GM13977 (cell line): Measurements from ENCODE around the gene SPACA9.

Source experiments
- DNase-seq: peaks from one replicate; pipeline ENCODE4 v3.0.0; 2012; ENCODE audit warnings: low spot score
- in situ Hi-C: fragments of 300-500 bp; cut with MboI; formaldehyde crosslinking; loops from one replicate; pipeline ENCODE4 v1.12.0; 2022; ENCODE audit warnings: low sequenced_read_pairs, low pct_unique_long_range_greater_than_20kb, mixed read lengths, inconsistent platforms; ENCODE audit not compliant: unreplicated experiment
- TF ChIP-seq, protein P1 (sequence below): IDR thresholded peaks from 2 replicates; pipeline ENCODE4 v1.5.1; 2012; ENCODE audit warnings: mild to moderate bottlenecking, control low read depth; ENCODE audit not compliant: insufficient read depth; ENCODE audit errors: extremely low read depth, missing control alignments

SPACA9 gene

DNA sequence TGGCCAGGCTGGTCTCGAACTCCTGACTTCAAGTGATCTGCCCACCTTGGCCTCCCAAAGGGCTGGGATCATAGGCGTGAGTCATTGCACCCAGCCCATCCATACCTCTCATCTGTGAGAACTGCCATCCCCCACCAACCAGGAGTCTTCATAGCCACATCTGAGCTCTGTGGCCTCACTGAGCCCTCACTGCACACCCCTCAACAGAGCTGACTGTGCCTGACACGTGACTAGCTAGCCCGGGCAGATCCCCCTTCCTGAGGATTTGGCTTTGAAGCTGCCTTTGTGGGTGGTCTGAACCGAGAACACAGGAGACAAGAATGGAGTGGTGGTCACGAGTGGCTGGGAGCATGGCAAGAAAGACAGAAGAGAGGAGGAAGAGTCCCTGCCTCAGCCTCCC lies 16.2 kb upstream of the SPACA9 start:
- in situ Hi-C loops = no loop called here
- TF ChIP-seq, protein P1, sequence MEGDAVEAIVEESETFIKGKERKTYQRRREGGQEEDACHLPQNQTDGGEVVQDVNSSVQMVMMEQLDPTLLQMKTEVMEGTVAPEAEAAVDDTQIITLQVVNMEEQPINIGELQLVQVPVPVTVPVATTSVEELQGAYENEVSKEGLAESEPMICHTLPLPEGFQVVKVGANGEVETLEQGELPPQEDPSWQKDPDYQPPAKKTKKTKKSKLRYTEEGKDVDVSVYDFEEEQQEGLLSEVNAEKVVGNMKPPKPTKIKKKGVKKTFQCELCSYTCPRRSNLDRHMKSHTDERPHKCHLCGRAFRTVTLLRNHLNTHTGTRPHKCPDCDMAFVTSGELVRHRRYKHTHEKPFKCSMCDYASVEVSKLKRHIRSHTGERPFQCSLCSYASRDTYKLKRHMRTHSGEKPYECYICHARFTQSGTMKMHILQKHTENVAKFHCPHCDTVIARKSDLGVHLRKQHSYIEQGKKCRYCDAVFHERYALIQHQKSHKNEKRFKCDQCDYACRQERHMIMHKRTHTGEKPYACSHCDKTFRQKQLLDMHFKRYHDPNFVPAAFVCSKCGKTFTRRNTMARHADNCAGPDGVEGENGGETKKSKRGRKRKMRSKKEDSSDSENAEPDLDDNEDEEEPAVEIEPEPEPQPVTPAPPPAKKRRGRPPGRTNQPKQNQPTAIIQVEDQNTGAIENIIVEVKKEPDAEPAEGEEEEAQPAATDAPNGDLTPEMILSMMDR = no peak
- no peak for DNase-seq

DNA sequence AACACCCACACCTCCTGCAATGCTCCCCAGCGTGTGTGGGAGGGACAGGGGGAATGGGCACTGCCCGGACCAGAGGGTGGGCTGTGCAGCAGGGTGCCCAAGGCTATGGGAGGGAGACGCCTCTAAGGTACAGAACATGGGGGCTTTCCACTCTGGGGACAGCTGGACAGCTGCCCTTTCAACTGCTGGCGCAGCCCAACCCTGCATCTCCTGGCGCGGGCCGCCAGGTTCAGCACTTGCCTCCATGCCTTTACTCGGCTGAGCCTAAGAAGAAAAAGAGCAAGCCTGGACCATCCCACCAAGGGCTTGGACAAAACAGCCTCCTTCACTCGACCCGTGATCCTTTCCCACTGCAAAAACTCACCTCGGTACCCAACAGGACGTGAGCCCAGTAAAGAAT lies 15.6 kb upstream of the SPACA9 start:
- TF ChIP-seq, protein P1 = no peak
- no peak for DNase-seq
- in situ Hi-C loops = no loop called here

DNA sequence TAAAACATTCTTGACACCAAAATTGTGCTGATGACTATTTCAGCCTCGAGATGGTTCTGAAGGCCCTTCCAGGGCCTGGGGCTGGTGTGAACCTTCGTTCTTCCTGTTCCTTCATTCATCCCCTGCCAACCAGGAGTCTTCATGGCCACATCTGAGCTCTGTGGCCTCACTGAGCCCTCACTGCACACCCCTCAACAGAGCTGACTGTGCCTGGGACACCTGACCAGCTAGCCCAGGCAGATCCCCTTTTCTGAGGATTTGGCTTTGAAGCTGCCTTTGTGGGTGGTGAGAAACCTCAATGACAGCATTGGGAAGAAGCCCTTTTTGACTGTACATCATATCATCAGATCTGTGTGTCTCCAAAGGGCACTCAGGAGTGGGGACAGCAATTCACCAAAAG lies 14.4 kb upstream of the SPACA9 start:
- TF ChIP-seq, protein P1 = no peak
- no peak for DNase-seq
- in situ Hi-C loops = no loop called here

GRCh38 chr9:132864691-132865090 lies 14.0 kb upstream of the SPACA9 start:
- TF ChIP-seq, protein P1 = no peak
- DNase-seq = no peak
- in situ Hi-C loops = no loop called here

DNA sequence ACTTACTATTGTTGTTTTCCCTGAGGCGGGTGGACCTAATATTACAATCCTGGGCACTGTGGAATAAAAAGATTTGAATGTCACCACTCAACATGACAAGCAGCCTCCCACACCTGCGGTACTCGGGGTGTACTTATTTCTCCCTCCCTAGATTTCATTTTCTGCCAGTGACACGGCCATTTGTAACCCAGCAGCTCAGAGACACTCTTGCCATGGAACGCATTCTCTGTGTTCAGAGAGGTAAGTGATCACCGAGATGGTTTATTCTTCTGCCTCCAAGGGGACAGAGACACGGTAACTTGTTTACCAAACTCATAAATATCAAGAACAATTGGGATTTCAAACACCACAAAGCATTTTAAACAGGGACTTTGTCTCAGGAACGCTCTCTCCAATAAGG lies 11.8 kb upstream of the SPACA9 start:
- TF ChIP-seq, protein P1 = no peak
- DNase-seq = no peak
- in situ Hi-C loops = no loop called here

DNA sequence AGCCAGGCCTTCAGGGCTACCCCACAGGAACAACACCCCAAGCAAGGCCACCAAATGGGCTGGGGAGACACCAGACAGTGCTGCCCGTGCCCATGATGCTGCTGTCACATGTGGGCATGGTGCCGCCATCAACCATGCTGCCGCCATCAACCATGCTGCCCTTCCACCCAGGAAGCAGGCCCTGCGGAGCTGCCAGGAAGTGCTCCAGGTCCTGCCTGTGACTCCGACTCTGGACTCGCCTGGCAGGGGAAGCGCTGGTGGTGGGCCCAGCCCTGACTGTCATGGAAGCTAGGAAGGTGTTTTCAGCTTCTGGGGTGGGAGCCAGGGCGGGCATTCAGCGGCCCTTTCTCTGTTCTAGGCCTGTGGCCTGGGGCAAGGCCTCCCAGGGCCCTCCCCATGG lies 9.4 kb upstream of the SPACA9 start:
- TF ChIP-seq, protein P1 = no peak
- in situ Hi-C loops = no loop called here

GRCh38 chr9:132873403-132873802 lies 5.3 kb upstream of the SPACA9 start:
- no peak for DNase-seq
- in situ Hi-C loops = no loop called here
- TF ChIP-seq, protein P1 = no peak

More for the DNA sequence above, 9.4 kb upstream of the SPACA9 start:
- DNase-seq = no peak
